ENCODE data around the gene TUBB1.

The TUBB1 gene

DNA sequence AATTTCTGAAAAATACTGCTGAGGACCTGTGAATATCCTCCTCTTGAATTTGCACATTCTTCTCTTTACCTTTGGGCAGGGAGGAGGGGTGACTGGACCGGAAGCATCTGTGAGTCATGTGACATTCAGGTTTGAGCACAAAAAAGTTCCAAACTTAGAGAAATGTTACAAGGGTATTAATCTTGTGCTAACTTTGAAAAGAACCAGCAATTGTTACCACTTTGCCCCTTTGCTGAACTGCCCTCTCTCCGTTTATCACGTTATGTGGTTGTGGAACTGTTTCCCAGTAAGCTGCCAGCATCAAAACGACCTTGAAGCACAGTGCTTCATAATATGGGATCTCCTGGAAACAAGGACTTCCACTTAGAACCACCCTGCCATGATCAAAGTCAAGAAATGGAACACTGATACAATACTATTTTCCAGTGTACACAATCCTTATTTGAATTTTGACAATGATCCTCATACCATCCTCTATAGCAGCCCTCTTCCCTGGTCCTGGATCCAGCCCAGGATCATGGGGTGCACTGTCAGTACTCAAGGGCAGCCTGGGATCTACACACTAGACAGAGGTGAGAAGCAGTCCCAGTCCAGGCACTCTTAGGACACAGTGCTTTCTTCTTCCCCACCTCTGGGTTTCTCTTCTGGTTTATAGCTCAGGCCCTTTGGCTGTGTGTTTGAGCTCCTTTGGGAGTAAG lies 2.3 kb upstream of the TUBB1 start:
- DNase-seq = no peak

GRCh38 chr20:59017493-59018231 lies 1.6 kb upstream of the TUBB1 start:
- no peak for TF ChIP-seq CTCF (IDR thresholded peaks at IDR 0.05)
- H3K27ac ChIP-seq = no peak overlapping the region
- no peak overlapping the region for H3K4me3 ChIP-seq
- intact Hi-C loops (cut with DNase I; ENCODE audit: low total_unique reads) = no loop called here
- no peaks in the 10 kb centered on the region for H3K4me1 ChIP-seq
- H3K27me3 ChIP-seq = no peaks in the 10 kb centered on the region
- DNase-seq = no peak
- H3K36me3 ChIP-seq = peaks cover 0 to 4% (median 0%) of the 10 kb centered on the region in 3 donors
- no peaks in the 10 kb centered on the region for H3K9me3 ChIP-seq

More for the DNA sequence above, 2.3 kb upstream of the TUBB1 start:
- H3K4me1 ChIP-seq = peaks cover 0 to 4% (median under 1%) of the 10 kb centered on the region in 4 donors
- H3K27me3 ChIP-seq = no peaks in the 10 kb centered on the region
- H3K4me3 ChIP-seq = no peak overlapping the region
- H3K9me3 ChIP-seq = no peaks in the 10 kb centered on the region
- no peak overlapping the region for H3K27ac ChIP-seq
- no peaks in the 10 kb centered on the region for H3K36me3 ChIP-seq
- intact Hi-C loops (cut with DNase I; ENCODE audit: low total_unique reads) = no loop called here
- TF ChIP-seq CTCF (IDR thresholded peaks at IDR 0.05) = no peak

DNA sequence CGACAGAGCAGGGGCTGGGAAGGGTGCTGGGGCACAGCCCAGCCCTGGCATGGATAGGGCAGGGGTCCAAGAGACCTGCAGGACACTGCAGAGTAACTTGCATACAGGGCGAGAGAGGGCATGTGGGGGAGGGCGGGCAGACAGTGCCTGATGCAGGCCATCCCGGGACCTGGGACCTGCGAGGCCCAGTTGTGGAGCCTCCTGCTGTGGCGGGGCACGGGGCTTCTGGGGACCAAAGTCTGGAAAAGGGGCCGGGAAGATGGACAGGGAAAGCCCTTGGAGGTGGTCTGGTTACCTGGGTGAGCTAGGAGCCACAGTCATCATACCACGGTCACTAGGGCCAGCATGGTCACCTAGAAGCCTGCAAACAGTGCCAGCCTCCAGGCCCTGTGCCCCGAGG lies 412 bp upstream of the TUBB1 start:
- intact Hi-C loops (cut with DNase I; ENCODE audit: low total_unique reads) = no loop called here
- no peak for DNase-seq
- H3K9me3 ChIP-seq = no peaks in the 10 kb centered on the region
- TF ChIP-seq CTCF (IDR thresholded peaks at IDR 0.05) = no peak
- H3K4me3 ChIP-seq = no peak overlapping the region
- H3K27me3 ChIP-seq = no peaks in the 10 kb centered on the region
- H3K27ac ChIP-seq = no peak overlapping the region
- peaks cover 0 to 15% (median 5%) of the 10 kb centered on the region in 3 donors for H3K36me3 ChIP-seq
- no peaks in the 10 kb centered on the region for H3K4me1 ChIP-seq

GRCh38 chr20:59020938-59021551 lies 1.8 kb downstream of the TUBB1 start:
- Histone ChIP-seq H3K27ac (no peak overlapping the region), H3K4me1 (no peaks in the 10 kb centered on the region), H3K9me3 (no peaks in the 10 kb centered on the region), H3K36me3 (peaks cover 22 to 37% (median 26%) of the 10 kb centered on the region in 3 donors), H3K4me3 (no peak overlapping the region), H3K27me3 (no peaks in the 10 kb centered on the region)
- no peak for DNase-seq
- intact Hi-C loops (cut with DNase I; ENCODE audit: low total_unique reads) = no loop called here
- no peak for TF ChIP-seq CTCF (IDR thresholded peaks at IDR 0.05)

DNA sequence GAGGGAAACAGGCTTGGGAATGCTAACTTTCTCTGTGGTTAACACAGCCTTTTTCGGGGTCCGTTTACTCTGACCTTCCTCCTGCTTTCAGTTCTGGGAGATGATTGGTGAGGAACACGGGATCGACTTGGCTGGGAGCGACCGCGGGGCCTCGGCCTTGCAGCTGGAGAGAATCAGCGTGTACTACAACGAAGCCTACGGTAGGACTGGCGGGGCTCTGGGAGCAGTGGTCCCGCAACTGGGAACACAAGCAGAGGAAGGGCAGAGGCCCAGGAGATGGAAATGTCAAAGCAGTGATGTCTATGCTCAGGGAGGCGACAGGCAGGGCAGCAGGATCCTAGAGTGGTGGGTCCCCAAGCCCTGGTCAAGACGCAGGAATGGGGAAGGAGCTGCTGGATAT lies 3.5 kb downstream of the TUBB1 start:
- intact Hi-C loops (cut with DNase I; ENCODE audit: low total_unique reads) = no loop called here
- Histone ChIP-seq H3K9me3 (no peaks in the 10 kb centered on the region), H3K36me3 (peaks cover 29 to 52% (median 37%) of the 10 kb centered on the region in 3 donors), H3K4me3 (no peak overlapping the region), H3K27me3 (no peaks in the 10 kb centered on the region), H3K27ac (no peak overlapping the region), H3K4me1 (peaks cover 0 to 11% (median 3%) of the 10 kb centered on the region in 4 donors)
- no peak for DNase-seq
- TF ChIP-seq CTCF (IDR thresholded peaks at IDR 0.05) = no peak

Data from tibial artery (tissue), 4 donors.